ENCODE results near the gene UQCRQ. TPM values are rescaled to one million over a fixed set of nuclear protein-coding genes. Genes with fewer than 3 reads are reported as not detected.

Gene UQCRQ
- total RNA-seq, 1 experiment from 2014 or later, result 719 TPM

DNA sequence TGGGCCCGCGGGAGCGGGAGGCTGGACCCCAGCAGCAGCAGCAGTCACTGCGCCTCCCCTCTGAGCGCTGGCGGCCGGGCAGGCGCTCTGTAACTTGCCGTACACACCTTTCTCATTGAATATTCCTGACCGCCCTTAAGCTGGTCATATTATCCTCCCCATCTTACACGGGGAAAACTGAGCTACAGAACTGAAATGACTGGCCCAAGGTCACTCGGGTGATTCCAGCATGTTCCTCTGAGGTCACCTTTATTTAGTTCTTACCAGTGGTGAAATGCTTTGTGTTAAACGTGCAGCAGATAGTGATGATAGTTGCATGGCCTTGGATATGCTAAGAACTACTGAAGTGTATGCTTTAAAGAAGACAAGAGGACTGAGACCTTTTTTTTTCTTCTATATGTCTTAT is 607 bp downstream of the UQCRQ start:
- TF ChIP-seq, protein P1, sequence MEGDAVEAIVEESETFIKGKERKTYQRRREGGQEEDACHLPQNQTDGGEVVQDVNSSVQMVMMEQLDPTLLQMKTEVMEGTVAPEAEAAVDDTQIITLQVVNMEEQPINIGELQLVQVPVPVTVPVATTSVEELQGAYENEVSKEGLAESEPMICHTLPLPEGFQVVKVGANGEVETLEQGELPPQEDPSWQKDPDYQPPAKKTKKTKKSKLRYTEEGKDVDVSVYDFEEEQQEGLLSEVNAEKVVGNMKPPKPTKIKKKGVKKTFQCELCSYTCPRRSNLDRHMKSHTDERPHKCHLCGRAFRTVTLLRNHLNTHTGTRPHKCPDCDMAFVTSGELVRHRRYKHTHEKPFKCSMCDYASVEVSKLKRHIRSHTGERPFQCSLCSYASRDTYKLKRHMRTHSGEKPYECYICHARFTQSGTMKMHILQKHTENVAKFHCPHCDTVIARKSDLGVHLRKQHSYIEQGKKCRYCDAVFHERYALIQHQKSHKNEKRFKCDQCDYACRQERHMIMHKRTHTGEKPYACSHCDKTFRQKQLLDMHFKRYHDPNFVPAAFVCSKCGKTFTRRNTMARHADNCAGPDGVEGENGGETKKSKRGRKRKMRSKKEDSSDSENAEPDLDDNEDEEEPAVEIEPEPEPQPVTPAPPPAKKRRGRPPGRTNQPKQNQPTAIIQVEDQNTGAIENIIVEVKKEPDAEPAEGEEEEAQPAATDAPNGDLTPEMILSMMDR (IDR thresholded peaks at IDR 0.05; ENCODE audit: unreplicated experiment), result no peak
- Mint-ChIP-seq H3K27me3 (ENCODE audit: unreplicated experiment) (no peaks in the 10 kb centered on the region), H3K4me1 (ENCODE audit: low read depth, unreplicated experiment) (peaks cover 9% of the 10 kb centered on the region), H3K4me3 (ENCODE audit: low read depth, unreplicated experiment) (peak overlapping the region; percentile 82), H3K9me3 (ENCODE audit: low read depth, unreplicated experiment) (no peaks in the 10 kb centered on the region), H3K36me3 (ENCODE audit: insufficient read depth, unreplicated experiment) (peaks cover 58% of the 10 kb centered on the region), H3K27ac (ENCODE audit: unreplicated experiment) (peak overlapping the region; percentile 93)
- no TSS peak for BruUV-seq (replicated peaks)
- CTCF ChIA-PET, result interaction anchor here (0.6 to 1.6 kb wide), 4 partner anchors 9 to 340 kb away, joined by 3 to 9 read pairs (median 4); no protein-coding TSS in a partner anchor
- no peak for DNase-seq
- intact Hi-C loops (cut with micrococcal nuclease; ENCODE audit: unreplicated experiment), result loop anchor here (5.0 kb wide), 1 partner anchor 480 kb away; no protein-coding TSS in a partner anchor

DNA sequence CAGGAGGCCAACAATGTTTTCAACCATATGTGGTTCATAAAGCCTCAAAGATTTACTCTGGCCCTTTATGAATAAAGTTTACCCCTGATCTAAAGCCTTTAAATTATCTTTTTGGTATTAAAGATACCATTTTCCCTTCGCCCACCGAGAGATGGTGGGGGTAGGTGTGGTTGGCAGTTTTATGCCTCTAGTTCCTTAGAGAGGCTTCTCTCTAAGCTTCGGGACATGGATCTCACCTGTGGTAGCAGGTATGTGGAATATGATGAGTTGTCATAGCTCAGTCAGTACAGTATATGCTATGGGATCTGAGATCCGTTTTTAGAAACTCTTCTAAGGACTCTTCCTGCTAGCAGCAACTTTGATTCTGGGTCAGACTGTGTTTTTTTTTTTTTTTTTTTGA is 2.3 kb downstream of the UQCRQ start:
- peaks cover 75% of the 10 kb centered on the region for H3K36me3 Mint-ChIP-seq (ENCODE audit: insufficient read depth, unreplicated experiment)
- no peak overlapping the region for H3K27ac Mint-ChIP-seq (ENCODE audit: unreplicated experiment)
- CTCF ChIA-PET, result interaction anchor here (0.6 kb wide), 2 partner anchors 14 to 201 kb away, joined by 3 read pairs; no protein-coding TSS in a partner anchor
- H3K4me3 Mint-ChIP-seq (ENCODE audit: low read depth, unreplicated experiment), result no peak overlapping the region
- H3K27me3 Mint-ChIP-seq (ENCODE audit: unreplicated experiment), result no peaks in the 10 kb centered on the region
- intact Hi-C loops (cut with micrococcal nuclease; ENCODE audit: unreplicated experiment), result loop anchor here (5.0 kb wide), 1 partner anchor 481 kb away; no protein-coding TSS in a partner anchor
- DNase-seq, result no peak
- TF ChIP-seq, protein P1 (IDR thresholded peaks at IDR 0.05; ENCODE audit: unreplicated experiment), result no peak
- peaks cover 26% of the 10 kb centered on the region for H3K4me1 Mint-ChIP-seq (ENCODE audit: low read depth, unreplicated experiment)
- no TSS peak for BruUV-seq (replicated peaks)
- H3K9me3 Mint-ChIP-seq (ENCODE audit: low read depth, unreplicated experiment), result peaks cover 4% of the 10 kb centered on the region

DNA sequence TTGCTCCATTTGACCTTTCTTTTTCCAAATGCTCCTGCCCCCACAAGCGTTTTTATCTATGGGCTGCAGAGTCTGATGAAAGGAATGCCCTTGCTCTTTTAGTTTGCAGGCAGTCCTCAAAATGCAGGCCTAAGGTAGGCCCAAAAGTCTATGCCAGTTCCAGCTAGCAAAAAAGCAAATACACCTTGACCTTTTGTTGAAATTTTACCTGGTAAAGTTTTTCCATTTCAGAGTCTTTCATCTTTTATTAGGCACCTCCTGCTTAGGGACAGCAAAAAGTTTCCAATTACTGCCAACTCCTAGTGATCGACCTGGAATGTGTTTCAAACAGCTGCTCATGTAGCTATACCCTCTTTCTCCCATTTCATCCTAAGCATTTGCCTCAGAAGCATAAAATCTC is 4.4 kb downstream of the UQCRQ start:
- TF ChIP-seq, protein P1 (IDR thresholded peaks at IDR 0.05; ENCODE audit: unreplicated experiment), result no peak
- peaks cover 34% of the 10 kb centered on the region for H3K4me1 Mint-ChIP-seq (ENCODE audit: low read depth, unreplicated experiment)
- H3K27me3 Mint-ChIP-seq (ENCODE audit: unreplicated experiment), result no peaks in the 10 kb centered on the region
- H3K9me3 Mint-ChIP-seq (ENCODE audit: low read depth, unreplicated experiment), result peaks cover 5% of the 10 kb centered on the region
- H3K27ac Mint-ChIP-seq (ENCODE audit: unreplicated experiment), result no peak overlapping the region
- DNase-seq, result no peak
- peaks cover 86% of the 10 kb centered on the region for H3K36me3 Mint-ChIP-seq (ENCODE audit: insufficient read depth, unreplicated experiment)
- intact Hi-C loops (cut with micrococcal nuclease; ENCODE audit: unreplicated experiment), result no loop called here
- H3K4me3 Mint-ChIP-seq (ENCODE audit: low read depth, unreplicated experiment), result no peak overlapping the region
- BruUV-seq (replicated peaks), result no TSS peak
- CTCF ChIA-PET, result no interaction called here

GRCh38 chr5:132871459-132872284 is 5.2 kb downstream of the UQCRQ start:
- H3K9me3 Mint-ChIP-seq (ENCODE audit: low read depth, unreplicated experiment), result peaks cover 5% of the 10 kb centered on the region
- no peaks in the 10 kb centered on the region for H3K27me3 Mint-ChIP-seq (ENCODE audit: unreplicated experiment)
- no TSS peak for BruUV-seq (replicated peaks)
- intact Hi-C loops (cut with micrococcal nuclease; ENCODE audit: unreplicated experiment), result no loop called here
- H3K4me1 Mint-ChIP-seq (ENCODE audit: low read depth, unreplicated experiment), result peaks cover 42% of the 10 kb centered on the region
- peaks cover 78% of the 10 kb centered on the region for H3K36me3 Mint-ChIP-seq (ENCODE audit: insufficient read depth, unreplicated experiment)
- no peak overlapping the region for H3K4me3 Mint-ChIP-seq (ENCODE audit: low read depth, unreplicated experiment)
- peak overlapping the region; percentile 90 for H3K27ac Mint-ChIP-seq (ENCODE audit: unreplicated experiment)
- DNase-seq, result no peak
- CTCF ChIA-PET, result no interaction called here
- TF ChIP-seq, protein P1 (IDR thresholded peaks at IDR 0.05; ENCODE audit: unreplicated experiment), result no peak
